VCaP (cell line): ENCODE measurements around the gene TMEM170A.

Source experiments
- H3K27ac ChIP-seq: fragments of 450-650 bp; 2 replicates; pipeline ENCODE4 v1.5.1; 2017
- TF ChIP-seq, protein P1 (sequence below): fragments of 450-650 bp; conservative IDR thresholded peaks from 2 replicates; pipeline ENCODE4 v1.5.1; 2017; ENCODE audit warnings: mild to moderate bottlenecking, moderate library complexity

The TMEM170A gene

GRCh38 chr16:75402159-75402820 lies 62.2 kb downstream of the TMEM170A start:
- peak overlapping the region; percentile 5; the same call in 1 of the 2 replicates for H3K27ac ChIP-seq
- TF ChIP-seq, protein P1, sequence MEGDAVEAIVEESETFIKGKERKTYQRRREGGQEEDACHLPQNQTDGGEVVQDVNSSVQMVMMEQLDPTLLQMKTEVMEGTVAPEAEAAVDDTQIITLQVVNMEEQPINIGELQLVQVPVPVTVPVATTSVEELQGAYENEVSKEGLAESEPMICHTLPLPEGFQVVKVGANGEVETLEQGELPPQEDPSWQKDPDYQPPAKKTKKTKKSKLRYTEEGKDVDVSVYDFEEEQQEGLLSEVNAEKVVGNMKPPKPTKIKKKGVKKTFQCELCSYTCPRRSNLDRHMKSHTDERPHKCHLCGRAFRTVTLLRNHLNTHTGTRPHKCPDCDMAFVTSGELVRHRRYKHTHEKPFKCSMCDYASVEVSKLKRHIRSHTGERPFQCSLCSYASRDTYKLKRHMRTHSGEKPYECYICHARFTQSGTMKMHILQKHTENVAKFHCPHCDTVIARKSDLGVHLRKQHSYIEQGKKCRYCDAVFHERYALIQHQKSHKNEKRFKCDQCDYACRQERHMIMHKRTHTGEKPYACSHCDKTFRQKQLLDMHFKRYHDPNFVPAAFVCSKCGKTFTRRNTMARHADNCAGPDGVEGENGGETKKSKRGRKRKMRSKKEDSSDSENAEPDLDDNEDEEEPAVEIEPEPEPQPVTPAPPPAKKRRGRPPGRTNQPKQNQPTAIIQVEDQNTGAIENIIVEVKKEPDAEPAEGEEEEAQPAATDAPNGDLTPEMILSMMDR, result no peak

DNA sequence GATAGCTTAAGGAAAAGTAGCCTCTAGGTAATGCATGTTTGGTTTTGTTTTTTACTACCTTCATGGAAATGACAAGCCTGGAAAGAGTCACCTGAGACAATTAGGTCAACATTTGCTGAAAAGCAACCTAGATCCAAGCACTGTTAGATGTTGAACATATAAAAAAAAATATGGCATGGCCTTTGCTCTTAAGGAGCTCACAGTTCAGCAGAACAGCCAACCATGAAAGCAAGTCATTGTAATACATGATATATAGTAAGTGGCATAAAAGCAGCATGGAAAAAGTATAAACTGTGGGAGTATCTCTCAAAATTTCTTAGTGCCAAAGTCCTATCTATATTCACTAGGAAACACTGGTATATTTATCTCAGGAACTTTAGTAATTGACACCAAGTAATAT lies 62.8 kb downstream of the TMEM170A start:
- TF ChIP-seq, protein P1, result no peak
- H3K27ac ChIP-seq, result peak overlapping the region; percentile 5; the same call in 1 of the 2 replicates

- no peak overlapping the region for H3K27ac ChIP-seq
- TF ChIP-seq, protein P1, result no peak
Observed at GRCh38 chr16:75398333-75398732, 66.2 kb downstream of the TMEM170A start.

GRCh38 chr16:75394941-75395340 lies 69.5 kb downstream of the TMEM170A start:
- TF ChIP-seq, protein P1, result no peak
- no peak overlapping the region for H3K27ac ChIP-seq
